ENCODE data around the gene RGN.
"Not testable (repeated sequence)": the region's sequence is repeated elsewhere in the genome, so short reads cannot be mapped to it uniquely, and the experiment has no call there.

RGN gene

DNA sequence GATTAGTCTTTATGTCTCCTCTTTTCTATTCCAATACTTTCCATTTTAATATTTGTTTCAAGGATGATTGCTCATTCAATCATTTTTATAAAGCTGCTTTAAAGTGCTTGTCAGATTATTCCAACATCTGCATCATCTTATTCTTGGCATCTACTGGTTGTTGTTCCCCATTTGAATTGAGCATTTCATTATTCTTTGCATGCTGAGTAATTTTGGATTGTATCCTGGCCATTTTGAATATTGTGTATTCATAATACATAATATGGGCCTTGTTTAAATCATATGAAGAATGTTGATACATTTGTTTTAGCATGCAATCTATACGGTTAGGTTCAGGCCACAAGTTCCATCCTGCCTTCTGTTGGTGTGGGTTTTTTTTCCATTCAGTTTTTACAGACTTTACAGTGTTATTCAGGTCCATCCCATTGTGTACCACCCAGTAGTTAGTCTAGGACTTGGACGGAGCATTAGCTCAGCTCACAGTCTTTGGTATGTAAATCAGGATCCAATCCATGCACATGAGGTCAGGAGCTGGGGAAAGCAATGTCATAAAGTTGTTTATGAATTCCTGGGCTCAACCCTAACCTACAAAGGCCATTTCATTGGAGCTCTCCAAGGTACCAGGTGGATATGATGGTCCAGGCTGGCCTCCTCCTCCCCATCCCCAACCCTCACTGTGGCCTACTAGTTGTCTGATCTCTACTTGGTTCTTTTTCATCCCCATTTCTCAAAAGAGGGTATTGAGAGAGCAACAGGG is 20.3 kb downstream of the RGN start:
- H3K36me3 ChIP-seq, result no peaks in the 10 kb centered on the region
- intact Hi-C loops (cut with DNase I; ENCODE audit: low total_unique reads), result no loop called here
- TF ChIP-seq, protein P1, sequence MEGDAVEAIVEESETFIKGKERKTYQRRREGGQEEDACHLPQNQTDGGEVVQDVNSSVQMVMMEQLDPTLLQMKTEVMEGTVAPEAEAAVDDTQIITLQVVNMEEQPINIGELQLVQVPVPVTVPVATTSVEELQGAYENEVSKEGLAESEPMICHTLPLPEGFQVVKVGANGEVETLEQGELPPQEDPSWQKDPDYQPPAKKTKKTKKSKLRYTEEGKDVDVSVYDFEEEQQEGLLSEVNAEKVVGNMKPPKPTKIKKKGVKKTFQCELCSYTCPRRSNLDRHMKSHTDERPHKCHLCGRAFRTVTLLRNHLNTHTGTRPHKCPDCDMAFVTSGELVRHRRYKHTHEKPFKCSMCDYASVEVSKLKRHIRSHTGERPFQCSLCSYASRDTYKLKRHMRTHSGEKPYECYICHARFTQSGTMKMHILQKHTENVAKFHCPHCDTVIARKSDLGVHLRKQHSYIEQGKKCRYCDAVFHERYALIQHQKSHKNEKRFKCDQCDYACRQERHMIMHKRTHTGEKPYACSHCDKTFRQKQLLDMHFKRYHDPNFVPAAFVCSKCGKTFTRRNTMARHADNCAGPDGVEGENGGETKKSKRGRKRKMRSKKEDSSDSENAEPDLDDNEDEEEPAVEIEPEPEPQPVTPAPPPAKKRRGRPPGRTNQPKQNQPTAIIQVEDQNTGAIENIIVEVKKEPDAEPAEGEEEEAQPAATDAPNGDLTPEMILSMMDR (IDR thresholded peaks at IDR 0.05), result no peak
- H3K9me3 ChIP-seq, result no peaks in the 10 kb centered on the region
- no peak for DNase-seq
- H3K27ac ChIP-seq, result no peak overlapping the region
- no peak overlapping the region for H3K4me3 ChIP-seq
- H3K4me1 ChIP-seq, result no peaks in the 10 kb centered on the region
- H3K27me3 ChIP-seq, result no peaks in the 10 kb centered on the region

DNA sequence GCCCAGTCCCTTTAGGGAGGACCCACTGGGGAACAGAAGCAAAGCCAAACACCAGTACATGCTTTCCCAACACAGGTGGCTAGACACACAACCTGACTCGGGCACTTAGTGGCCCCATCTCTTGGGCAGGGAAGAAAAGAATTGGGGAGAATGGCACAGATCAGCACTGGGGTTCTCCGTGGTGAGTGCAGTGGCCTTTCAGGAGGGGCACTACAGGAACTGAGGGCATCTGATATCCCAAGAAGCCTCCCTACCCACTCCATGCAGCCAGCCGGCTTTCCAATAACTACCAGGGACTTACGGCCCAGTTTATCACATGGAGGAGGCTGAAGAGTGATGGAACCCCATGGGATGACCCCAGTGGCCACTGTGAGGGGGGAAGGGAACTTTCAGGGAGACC is 23.0 kb downstream of the RGN start:
- no peak for DNase-seq
- Histone ChIP-seq H3K36me3 (no peaks in the 10 kb centered on the region), H3K4me1 (no peaks in the 10 kb centered on the region), H3K4me3 (no peak overlapping the region), H3K27ac (no peak overlapping the region), H3K27me3 (no peaks in the 10 kb centered on the region), H3K9me3 (no peaks in the 10 kb centered on the region)
- TF ChIP-seq, protein P1 (IDR thresholded peaks at IDR 0.05), result no peak
- intact Hi-C loops (cut with DNase I; ENCODE audit: low total_unique reads), result no loop called here

DNA sequence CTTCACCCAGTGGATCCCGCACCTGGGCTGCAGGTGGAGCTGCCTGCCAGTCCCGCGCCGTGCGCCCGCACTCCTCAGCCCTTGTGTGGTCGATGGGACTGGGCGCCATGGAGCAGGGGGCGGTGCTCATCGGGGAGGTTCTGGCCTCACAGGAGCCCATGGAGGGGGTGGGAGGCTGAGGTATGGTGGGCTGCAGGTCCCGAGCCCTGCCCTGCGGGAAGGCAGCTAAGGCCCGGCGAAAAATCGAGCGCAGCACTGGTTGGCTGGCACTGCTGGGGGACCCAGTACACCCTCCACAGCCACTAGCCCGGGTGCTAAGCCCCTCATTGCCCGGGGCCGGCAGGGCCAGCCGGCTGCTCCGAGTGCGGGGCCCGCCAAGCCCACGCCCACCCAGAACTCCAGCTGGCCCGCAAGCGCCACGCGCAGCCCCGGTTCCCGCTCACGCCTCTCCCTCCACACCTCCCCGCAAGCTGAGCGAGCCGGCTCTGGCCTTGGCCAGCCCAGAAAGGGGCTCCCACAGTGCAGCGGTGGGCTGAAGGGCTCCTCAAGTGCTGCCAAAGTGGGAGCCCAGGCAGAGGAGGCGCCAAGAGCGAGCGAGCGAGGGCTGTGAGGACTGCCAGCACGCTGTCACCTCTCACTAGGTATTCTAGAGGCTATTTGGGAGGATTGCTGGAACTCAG is 32.8 kb downstream of the RGN start:
- H3K4me1 ChIP-seq; H3K36me3 ChIP-seq; H3K27ac ChIP-seq; H3K4me3 ChIP-seq; intact Hi-C loops (cut with DNase I; ENCODE audit: low total_unique reads); DNase-seq; H3K27me3 ChIP-seq; H3K9me3 ChIP-seq: not testable (repeated sequence)

DNA sequence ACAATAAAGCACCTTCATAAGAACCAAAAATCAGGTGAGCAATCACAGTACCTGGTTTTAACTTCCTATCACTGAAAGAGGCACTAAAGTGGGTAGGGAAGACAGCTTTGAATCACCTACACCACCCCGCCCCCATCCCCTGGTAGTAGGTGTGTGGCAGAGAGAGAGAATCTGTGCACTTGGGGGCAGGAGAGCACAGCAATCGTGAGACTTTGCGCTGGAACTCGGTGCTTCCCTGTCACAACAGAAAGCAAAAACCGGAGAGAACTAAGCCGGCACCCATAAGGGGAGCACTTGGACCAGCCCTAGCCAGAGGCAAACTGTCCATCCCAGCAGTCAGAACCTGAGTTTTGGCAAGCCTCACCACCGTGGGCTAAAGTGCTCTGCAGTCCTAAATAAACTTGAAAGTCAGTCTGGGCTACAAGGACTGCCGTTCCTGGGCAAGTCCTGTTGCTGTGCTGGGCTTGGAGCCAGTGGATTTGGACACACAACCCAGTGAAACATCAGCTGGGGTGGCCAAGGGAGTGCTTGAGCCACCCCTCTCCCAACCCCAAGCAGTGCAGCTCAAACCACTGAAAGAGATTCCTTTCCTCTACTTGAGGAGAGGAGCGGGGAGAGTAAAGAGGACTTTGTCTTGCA is 34.2 kb downstream of the RGN start:
- no peaks in the 10 kb centered on the region for H3K9me3 ChIP-seq
- H3K27ac ChIP-seq, result no peak overlapping the region
- no peaks in the 10 kb centered on the region for H3K27me3 ChIP-seq
- TF ChIP-seq, protein P1 (IDR thresholded peaks at IDR 0.05), result no peak
- DNase-seq, result no peak
- no peaks in the 10 kb centered on the region for H3K4me1 ChIP-seq
- no peak overlapping the region for H3K4me3 ChIP-seq
- H3K36me3 ChIP-seq, result no peaks in the 10 kb centered on the region
- intact Hi-C loops (cut with DNase I; ENCODE audit: low total_unique reads), result no loop called here

DNA sequence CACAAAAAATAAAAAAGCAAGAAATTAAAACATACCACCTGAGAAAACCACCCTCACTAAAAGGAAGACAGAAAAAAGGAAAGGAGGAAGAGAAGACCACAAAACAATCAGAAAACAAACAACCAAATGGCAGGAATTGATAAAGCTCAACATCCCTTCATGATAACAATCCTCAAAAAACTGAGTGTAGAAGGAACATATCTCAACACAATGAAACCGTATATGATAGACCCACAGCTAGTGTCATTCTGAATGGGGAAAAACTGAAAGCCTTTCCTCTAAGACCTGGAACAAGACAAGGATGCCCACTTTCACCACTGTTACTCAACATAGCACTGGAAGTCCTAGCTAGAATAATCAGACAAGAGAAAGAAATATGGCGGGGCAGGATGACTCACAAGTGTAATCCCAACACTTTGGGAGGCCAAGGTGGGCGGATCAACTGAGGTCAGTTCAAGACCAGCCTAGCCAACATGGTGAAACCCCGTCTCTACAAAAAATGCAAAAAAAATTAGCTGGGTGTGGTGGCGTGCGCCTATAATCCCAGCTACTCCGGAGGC is 38.4 kb downstream of the RGN start:
- H3K27me3 ChIP-seq; H3K36me3 ChIP-seq; intact Hi-C loops (cut with DNase I; ENCODE audit: low total_unique reads); H3K9me3 ChIP-seq; DNase-seq; H3K4me1 ChIP-seq; H3K27ac ChIP-seq; H3K4me3 ChIP-seq: not testable (repeated sequence)

DNA sequence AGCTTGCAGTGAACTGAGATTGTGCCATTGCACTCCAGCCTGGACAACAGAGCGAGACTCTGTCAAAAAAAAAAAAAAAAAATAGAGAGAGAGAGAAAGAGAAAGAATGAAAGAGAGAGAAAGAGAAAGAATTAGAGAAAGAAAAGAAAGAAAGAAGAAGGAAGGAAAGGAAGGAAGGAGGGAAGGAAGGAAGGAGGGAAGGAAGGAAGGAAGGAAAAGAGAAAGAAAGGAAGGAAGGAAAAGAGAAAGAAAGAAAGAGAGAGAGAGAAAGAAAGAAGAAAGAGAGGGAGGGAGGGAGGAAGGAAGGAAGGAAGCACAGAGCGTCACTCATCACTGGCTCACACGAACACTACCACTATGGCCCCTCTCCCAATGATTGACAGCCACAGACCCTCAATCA is 46.2 kb downstream of the RGN start:
- H3K36me3 ChIP-seq, DNase-seq, H3K9me3 ChIP-seq, H3K27me3 ChIP-seq, H3K4me3 ChIP-seq, H3K4me1 ChIP-seq, H3K27ac ChIP-seq: not testable (repeated sequence)
- intact Hi-C loops (cut with DNase I; ENCODE audit: low total_unique reads), result loop anchor here (5.0 kb wide), 1 partner anchor 722 kb away; no protein-coding TSS in a partner anchor

Measured in tibial artery (tissue), 4 donors.